HCT116 (cell line): ENCODE measurements around the gene ATP1A4. TPM values are rescaled to one million over a fixed set of nuclear protein-coding genes. Genes with fewer than 3 reads are reported as not detected.

ENCODE experiments used
- ATAC-seq: fragments of 200-7000 bp; cut with Tn5 transposase; 2 replicates; pipeline ENCODE4 v1.9.1; 2020; ENCODE audit warnings: mild to moderate bottlenecking, moderate library complexity
- BruUV-seq: library from RNA; stranded (reverse); fragments of 400-500 nt; replicated peaks from 2 replicates; lab custom pipeline; 2021; lab: Mats Ljungman, UMichigan
- CTCF ChIA-PET: fragments of 300-600 bp; sonication (Branson Sonifier 250); formaldehyde crosslinking; loops from one replicate; lab custom pipeline; 2021; ENCODE audit warnings: antibody characterized with exemption; lab: Charles Lee
- POLR2A ChIA-PET: fragments of 300-600, 350-600 bp; sonication (Branson Sonifier 250); formaldehyde crosslinking; loops from one replicate; lab custom pipeline; 2021; ENCODE audit warnings: antibody characterized with exemption; lab: Charles Lee
- RAD21 ChIA-PET, 2 experiments: fragments of 300-600 bp; sonication (Branson Sonifier 250); formaldehyde crosslinking; loops; one replicate each; lab custom pipeline; 2023; ENCODE audit warnings: low total read pairs in 2 of 2; ENCODE audit not compliant: uncharacterized antibody in 2 of 2, unreplicated experiment in 2 of 2, low non-redundant PET in 1 of 2; lab: Charles Lee
- DNase-seq: peaks from one replicate; pipeline ENCODE4 v3.0.0-alpha.2; 2010; ENCODE audit warnings: low read depth, low spot score
- H2AFZ ChIP-seq: fragments of 200-600 bp; shearing (Covaris generic), sonication (generic); 2 replicates; pipeline ENCODE4 v1.6.1; 2017; ENCODE audit warnings: low read depth, mixed run types, mixed read lengths, antibody characterized with exemption, low read length; ENCODE audit not compliant: poor library complexity, severe bottlenecking
- H3K27ac ChIP-seq: 2 replicates; pipeline ENCODE4 v1.5.1; 2012; ENCODE audit warnings: low read depth, low read length
- H3K27me3 ChIP-seq: fragments of 200-600 bp; sonication (generic); 2 replicates; pipeline ENCODE4 v1.6.1; 2016; ENCODE audit warnings: mixed run types, low read length, mixed read lengths; ENCODE audit not compliant: insufficient read depth
- H3K36me3 ChIP-seq, 2 experiments: fragments of 200-500 bp in 1 of 2; fragments of 200-600 bp in 1 of 2; sonication (Bioruptor generic) in 1 of 2; sonication (generic) in 1 of 2; 2 replicates each; pipeline versions ENCODE4 v1.5.1 to v1.6.1; 2014 to 2016; ENCODE audit warnings: low read length in 2 of 2, inconsistent platforms in 1 of 2, mixed read lengths in 1 of 2, mixed run types in 1 of 2; ENCODE audit not compliant: insufficient read depth in 2 of 2, control insufficient read depth in 1 of 2
- H3K4me1 ChIP-seq, 2 experiments: fragments of 200-600 bp in 1 of 2; sonication (generic) in 1 of 2; 2 replicates each; pipeline versions ENCODE4 v1.5.1 to v1.6.1; 2012 to 2017; ENCODE audit warnings: low read length in 2 of 2, inconsistent platforms in 1 of 2, mild to moderate bottlenecking in 1 of 2, mixed read lengths in 1 of 2, mixed run types in 1 of 2, moderate library complexity in 1 of 2; ENCODE audit not compliant: insufficient read depth in 2 of 2, control insufficient read depth in 1 of 2
- H3K4me2 ChIP-seq: fragments of 200-600 bp; sonication (generic); 2 replicates; pipeline ENCODE4 v1.6.1; 2017; ENCODE audit warnings: mixed run types, low read length, mixed read lengths
- H3K4me3 ChIP-seq, 2 experiments: fragments of 200-600 bp in 1 of 2; sonication (generic) in 1 of 2; replicated peaks in 1 of 2; 2 replicates each; pipeline ENCODE4 v1.5.1; 2011 to 2016; ENCODE audit warnings: low read length in 2 of 2, control low read depth in 1 of 2, low read depth in 1 of 2, mild to moderate bottlenecking in 1 of 2, mixed read lengths in 1 of 2, mixed run types in 1 of 2
- H3K79me2 ChIP-seq: fragments of 200-600 bp; sonication (generic); 2 replicates; pipeline ENCODE4 v1.6.1; 2017; ENCODE audit warnings: mild to moderate bottlenecking, mixed run types, low read length, moderate library complexity, mixed read lengths; ENCODE audit not compliant: insufficient read depth
- H3K9ac ChIP-seq: fragments of 200-600 bp; sonication (generic); 2 replicates; pipeline ENCODE4 v1.6.1; 2016; ENCODE audit warnings: low read length, mixed read lengths
- H3K9me2 ChIP-seq: fragments of 200-600 bp; sonication (generic), shearing (Covaris generic); 2 replicates; pipeline ENCODE4 v1.6.1; 2017; ENCODE audit warnings: mixed run types, mild to moderate bottlenecking, moderate library complexity; ENCODE audit not compliant: insufficient read depth
- H3K9me3 ChIP-seq, 2 experiments: fragments of 200-500 bp in 1 of 2; fragments of 200-600 bp in 1 of 2; sonication (Bioruptor generic) in 1 of 2; sonication (generic) in 1 of 2; 2 replicates each; pipeline ENCODE4 v1.6.1; 2014 to 2017; ENCODE audit warnings: low read length in 2 of 2, mixed read lengths in 2 of 2, inconsistent platforms in 1 of 2, low read depth in 1 of 2, mild to moderate bottlenecking in 1 of 2, mixed run types in 1 of 2, moderate library complexity in 1 of 2; ENCODE audit not compliant: control insufficient read depth in 1 of 2, insufficient read depth in 1 of 2
- H4K20me1 ChIP-seq: fragments of 200-600 bp; sonication (generic), shearing (Covaris generic); 2 replicates; pipeline ENCODE4 v1.6.1; 2017; ENCODE audit warnings: mixed run types, mild to moderate bottlenecking, moderate library complexity; ENCODE audit not compliant: insufficient read depth
- CEBPB ChIP-seq: IDR thresholded peaks from 2 replicates; pipeline ENCODE4 v1.6.1; 2012; ENCODE audit warnings: low read depth
- CTCF ChIP-seq, 3 experiments: fragments of 200-600 bp in 1 of 3; sonication (generic) in 1 of 3; IDR thresholded peaks in 2 of 3; conservative IDR thresholded peaks in 1 of 3; 2 replicates each; pipeline ENCODE4 v1.5.1; 2012 to 2017; ENCODE audit warnings: low read depth in 2 of 3, low read length in 2 of 3, antibody characterized with exemption in 1 of 3, borderline replicate concordance in 1 of 3, control low read depth in 1 of 3, mild to moderate bottlenecking in 1 of 3, mixed read lengths in 1 of 3, mixed run types in 1 of 3, moderate library complexity in 1 of 3; ENCODE audit not compliant: insufficient read depth in 1 of 3
- EGR1 ChIP-seq: IDR thresholded peaks from 2 replicates; pipeline ENCODE4 v1.6.1; 2012; ENCODE audit warnings: low read depth
- EZH2 ChIP-seq: fragments of 200-600 bp; sonication (generic); IDR thresholded peaks from 2 replicates; pipeline ENCODE4 v1.6.1; 2017; ENCODE audit warnings: antibody characterized with exemption, mixed run types
- EZH2phosphoT487 ChIP-seq: fragments of 200-600 bp; IDR thresholded peaks from 2 replicates; pipeline ENCODE4 v1.6.1; 2018; ENCODE audit warnings: antibody characterized with exemption, borderline replicate concordance
- POLR2A ChIP-seq: IDR thresholded peaks from 2 replicates; pipeline ENCODE4 v1.7.0; 2011; ENCODE audit warnings: borderline replicate concordance; ENCODE audit not compliant: insufficient read depth, insufficient read length; ENCODE audit errors: extremely low read depth
- RAD21 ChIP-seq: IDR thresholded peaks from 2 replicates; pipeline ENCODE4 v1.6.1; 2012; ENCODE audit warnings: low read depth, mild to moderate bottlenecking
- REST ChIP-seq: IDR thresholded peaks from 2 replicates; pipeline ENCODE4 v1.6.1; 2012; ENCODE audit warnings: low read depth
- ZNF274 ChIP-seq: fragments of 200-500 bp; sonication (Bioruptor generic); IDR thresholded peaks from 2 replicates; pipeline ENCODE4 v1.6.1; 2014; ENCODE audit warnings: mild to moderate bottlenecking, low read depth, low read length, inconsistent platforms
- intact Hi-C: fragments of 100-400 bp; cut with micrococcal nuclease; formaldehyde crosslinking; loops from 2 replicates; pipeline ENCODE4 v1.10.0; 2022
- total RNA-seq: library from RNA; stranded (reverse); gene quantifications from one replicate; pipeline ENCODE4 v1.2.1, GENCODE V29; 2021; ENCODE audit not compliant: unreplicated experiment

The ATP1A4 gene
- total RNA-seq, 1 experiment from 2014 or later, result not detected

DNA sequence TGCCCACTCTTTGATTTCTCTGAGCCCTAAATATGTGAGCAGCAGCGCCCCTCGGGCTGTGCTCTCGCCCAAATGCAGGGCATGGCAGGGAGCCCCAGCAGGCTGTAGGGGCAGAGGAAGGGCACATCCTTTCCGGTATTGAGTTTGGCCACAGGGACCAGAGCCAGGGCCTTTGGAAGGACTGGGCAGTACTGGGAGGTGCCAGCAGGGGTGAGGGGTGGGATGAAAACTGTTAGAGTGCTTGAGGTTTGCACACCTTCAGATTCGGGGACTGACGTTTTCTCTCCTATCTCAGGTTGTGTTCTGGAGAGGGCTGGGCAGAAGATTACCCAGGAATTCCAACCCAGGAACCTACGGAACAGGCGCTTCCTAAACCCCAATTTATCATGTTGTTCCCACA is 38.0 kb upstream of the ATP1A4 start:
- no peaks in the 10 kb centered on the region for H4K20me1 ChIP-seq
- peaks cover 3 to 13% of the 10 kb centered on the region in 2 experiments; a peak in 2 of 4 replicates for H3K4me1 ChIP-seq
- no peak overlapping the region for H2AFZ ChIP-seq
- RAD21 ChIA-PET, result no interaction called here
- no peaks in the 10 kb centered on the region for H3K36me3 ChIP-seq
- CTCF ChIA-PET, result no interaction called here
- H3K9me2 ChIP-seq, result no peaks in the 10 kb centered on the region
- no peaks in the 10 kb centered on the region for H3K79me2 ChIP-seq
- POLR2A ChIA-PET, result no interaction called here
- intact Hi-C loops, result no loop called here
- no peaks in the 10 kb centered on the region for H3K9me3 ChIP-seq
- no peak overlapping the region for H3K4me3 ChIP-seq
- H3K27ac ChIP-seq, result no peak overlapping the region
- H3K27me3 ChIP-seq, result no peaks in the 10 kb centered on the region
- no TSS peak for BruUV-seq
- no peak overlapping the region for H3K4me2 ChIP-seq
- peak; percentile 35; the same call in 1 of the 2 replicates for ATAC-seq
- no peak overlapping the region for H3K9ac ChIP-seq
- TF ChIP-seq EZH2, result no peak
- TF ChIP-seq CTCF (IDR thresholded peaks at IDR 0.05 in 2 of 3, conservative IDR thresholded peaks at IDR 0.05 in 1 of 3; ENCODE audit: borderline replicate concordance in 1 of 3, insufficient read depth in 1 of 3, low read depth in 2 of 3, low read length in 2 of 3), result peak in 2 of 3 experiments; percentile 13 to 15; a peak in 1 of 6 replicates
- TF ChIP-seq, all 23 proteins: peak for 1
- no peak for DNase-seq

DNA sequence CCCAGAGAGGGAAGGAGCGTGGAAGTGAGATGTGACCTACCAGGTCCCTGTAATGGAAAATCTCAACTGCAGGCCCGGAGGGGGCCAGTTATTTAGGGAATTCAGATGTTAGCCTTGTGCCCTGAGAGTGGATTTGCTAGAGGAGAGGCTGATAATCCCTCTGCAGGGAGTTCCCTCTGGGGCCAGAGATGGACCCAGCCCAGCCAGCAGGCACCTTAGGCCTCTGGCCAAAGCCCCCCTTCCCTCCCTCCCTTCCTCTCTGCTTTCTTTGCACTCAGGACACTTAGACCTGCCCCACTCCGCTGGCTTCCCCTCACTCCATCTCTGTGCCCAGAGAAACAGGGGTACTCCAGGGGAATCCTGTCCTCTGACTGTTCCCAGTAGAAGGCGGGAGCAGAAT is 37.3 kb upstream of the ATP1A4 start:
- Histone ChIP-seq H3K9me3 (no peaks in the 10 kb centered on the region), H3K36me3 (no peaks in the 10 kb centered on the region), H3K4me1 (peaks cover 3 to 12% of the 10 kb centered on the region in 2 experiments; a peak in 2 of 4 replicates), H3K9ac (no peak overlapping the region), H3K27ac (no peak overlapping the region), H3K4me2 (no peak overlapping the region), H3K79me2 (no peaks in the 10 kb centered on the region), H3K9me2 (no peaks in the 10 kb centered on the region), H3K4me3 (no peak overlapping the region), H2AFZ (no peak overlapping the region), H3K27me3 (no peaks in the 10 kb centered on the region), H4K20me1 (no peaks in the 10 kb centered on the region)
- no peak for TF ChIP-seq EZH2phosphoT487
- TF ChIP-seq CEBPB, result no peak
- no peak for TF ChIP-seq ZNF274
- no peak for TF ChIP-seq CTCF (IDR thresholded peaks at IDR 0.05 in 2 of 3, conservative IDR thresholded peaks at IDR 0.05 in 1 of 3; ENCODE audit: borderline replicate concordance in 1 of 3, insufficient read depth in 1 of 3, low read depth in 2 of 3, low read length in 2 of 3)
- TF ChIP-seq EGR1, result no peak
- TF ChIP-seq REST, result no peak
- TF ChIP-seq POLR2A, result no peak
- TF ChIP-seq RAD21, result no peak
- intact Hi-C loops, result no loop called here
- POLR2A ChIA-PET, result no interaction called here
- BruUV-seq, result no TSS peak
- DNase-seq (no peak), ATAC-seq (no peak)
- RAD21 ChIA-PET, result no interaction called here
- CTCF ChIA-PET, result no interaction called here
